GM23338 (cell line): Measurements from ENCODE around the gene SNX14. TPM values are rescaled to one million over a fixed set of nuclear protein-coding genes. Genes with fewer than 3 reads are reported as not detected.

Experiments
- ATAC-seq: fragments of 200-7000 bp; cut with Tn5 transposase; 3 replicates; pipeline ENCODE4 v1.9.1; 2020
- DNase-seq: peaks from one replicate; pipeline ENCODE4 v3.0.0-alpha.2; 2015; ENCODE audit warnings: low spot score
- H2AFZ ChIP-seq: fragments of 200-600 bp; sonication (generic); 2 replicates; pipeline ENCODE4 v1.8.0; 2016; ENCODE audit warnings: antibody characterized with exemption, mild to moderate bottlenecking, moderate library complexity
- H3F3A ChIP-seq: fragments of 200-600 bp; sonication (generic); replicated peaks from 2 replicates; pipeline ENCODE4 v1.8.0; 2017; ENCODE audit warnings: antibody characterized with exemption, mixed run types, low read depth
- H3K27ac ChIP-seq: fragments of 200-600 bp; sonication (generic); 2 replicates; pipeline ENCODE4 v1.6.1; 2016; ENCODE audit warnings: low read depth
- H3K27me3 ChIP-seq: fragments of 200-600 bp; sonication (generic); 2 replicates; pipeline ENCODE4 v1.8.0; 2016; ENCODE audit warnings: mild to moderate bottlenecking, mixed run types, moderate library complexity; ENCODE audit not compliant: insufficient read depth
- H3K36me3 ChIP-seq: fragments of 200-600 bp; sonication (generic); 2 replicates; pipeline ENCODE4 v1.8.0; 2016; ENCODE audit warnings: mild to moderate bottlenecking; ENCODE audit not compliant: insufficient read depth
- H3K4me1 ChIP-seq: fragments of 200-600 bp; sonication (generic); 2 replicates; pipeline ENCODE4 v1.8.0; 2016; ENCODE audit warnings: mild to moderate bottlenecking, moderate library complexity; ENCODE audit not compliant: insufficient read depth
- H3K4me2 ChIP-seq: fragments of 200-600 bp; sonication (generic); 2 replicates; pipeline ENCODE4 v1.7.1; 2017; ENCODE audit warnings: mixed run types
- H3K4me3 ChIP-seq: fragments of 200-600 bp; sonication (generic); 2 replicates; pipeline ENCODE4 v1.6.1; 2016; ENCODE audit warnings: mixed run types
- H3K79me2 ChIP-seq: fragments of 200-600 bp; sonication (generic); replicated peaks from 2 replicates; pipeline ENCODE4 v1.8.0; 2017; ENCODE audit warnings: mild to moderate bottlenecking; ENCODE audit not compliant: insufficient read depth
- H3K9me2 ChIP-seq: fragments of 200-600 bp; sonication (generic); 2 replicates; pipeline ENCODE4 v1.8.0; 2017; ENCODE audit not compliant: insufficient read depth
- H4K20me1 ChIP-seq: fragments of 200-600 bp; sonication (generic); replicated peaks from 2 replicates; pipeline ENCODE4 v1.8.0; 2017; ENCODE audit warnings: mild to moderate bottlenecking; ENCODE audit not compliant: insufficient read depth
- H3K27ac Mint-ChIP-seq: 2 replicates; pipeline ENCODE4 v1.8.0; 2020; ENCODE audit warnings: inconsistent platforms, mild to moderate bottlenecking, moderate library complexity, mixed read lengths
- H3K27me3 Mint-ChIP-seq: 3 replicates; pipeline ENCODE4 v1.8.0; 2022; ENCODE audit warnings: low read depth, mild to moderate bottlenecking, moderate library complexity, mixed read lengths, inconsistent platforms; ENCODE audit not compliant: insufficient read depth, poor library complexity
- H3K36me3 Mint-ChIP-seq: 3 replicates; pipeline ENCODE4 v1.8.0; 2021; ENCODE audit warnings: low read depth, mild to moderate bottlenecking, inconsistent platforms, moderate library complexity, mixed read lengths
- H3K4me1 Mint-ChIP-seq: 3 replicates; pipeline ENCODE4 v1.8.0; 2020; ENCODE audit warnings: mild to moderate bottlenecking, inconsistent platforms, mixed read lengths
- H3K4me3 Mint-ChIP-seq: 3 replicates; pipeline ENCODE4 v1.8.0; 2021; ENCODE audit warnings: moderate library complexity, mild to moderate bottlenecking, inconsistent platforms, mixed read lengths
- H3K9me3 Mint-ChIP-seq: 3 replicates; pipeline ENCODE4 v1.8.0; 2020; ENCODE audit warnings: moderate library complexity, mild to moderate bottlenecking, inconsistent platforms, mixed read lengths
- CREB1 ChIP-seq: fragments of 250-450 bp; sonication (Bioruptor Pico); IDR thresholded peaks from 2 replicates; pipeline ENCODE4 v1.5.0; 2020; ENCODE audit warnings: low read depth, mild to moderate bottlenecking, moderate library complexity
- EZH2phosphoT487 ChIP-seq: fragments of 200-600 bp; sonication (generic); IDR thresholded peaks from one replicate; pipeline ENCODE4 v1.8.1; 2018; ENCODE audit warnings: antibody characterized with exemption; ENCODE audit not compliant: unreplicated experiment
- JUNB ChIP-seq: IDR thresholded peaks from one replicate; pipeline ENCODE4 v1.6.1; 2016; ENCODE audit warnings: antibody characterized with exemption; ENCODE audit not compliant: unreplicated experiment
- POLR2AphosphoS5 ChIP-seq: IDR thresholded peaks from 2 replicates; pipeline ENCODE4 v1.6.1; 2016; ENCODE audit warnings: antibody characterized with exemption, low read depth
- ZNF114 ChIP-seq: fragments of 250-450 bp; sonication (Bioruptor Pico); IDR thresholded peaks from 2 replicates; pipeline ENCODE4 v1.5.0; 2020; ENCODE audit warnings: mild to moderate bottlenecking, moderate library complexity
- ZNF331 ChIP-seq: fragments of 250-450 bp; sonication (Bioruptor Pico); IDR thresholded peaks from 2 replicates; pipeline ENCODE4 v1.5.0; 2020; ENCODE audit warnings: low read depth, mild to moderate bottlenecking, moderate library complexity
- ZNF462 ChIP-seq: fragments of 250-450 bp; sonication (Bioruptor Pico); IDR thresholded peaks from 2 replicates; pipeline ENCODE4 v1.5.0; 2020; ENCODE audit warnings: mild to moderate bottlenecking, moderate library complexity
- polyA plus RNA-seq: library from polyadenylated mRNA; unstranded; fragments of >200 nt; fragmentation: Nextera tagmentation; extraction: Ambion mirVana; gene quantifications from 2 replicates; pipeline ENCODE4 v1.2.1, GENCODE V29; 2016
- total RNA-seq: library from RNA; depleted of rRNA; stranded (reverse); fragments of >200 nt; shearing (Covaris generic); gene quantifications from 2 replicates; pipeline ENCODE4 v1.2.3, GENCODE V29; 2014
- TF ChIP-seq, protein P1 (sequence below): IDR thresholded peaks from 2 replicates; pipeline ENCODE4 v1.6.1; 2016; ENCODE audit warnings: antibody characterized with exemption
- TF ChIP-seq, protein P2 (sequence below), 2 experiments: fragments of 200-600 bp in 1 of 2; sonication (generic) in 1 of 2; conservative IDR thresholded peaks; 2 replicates each; pipeline versions ENCODE4 v1.5.1 to v1.6.1; 2016 to 2017; ENCODE audit warnings: antibody characterized with exemption in 2 of 2, low read depth in 2 of 2, mild to moderate bottlenecking in 2 of 2, moderate library complexity in 1 of 2

SNX14 gene
- total and polyA plus RNA-seq, 2 experiments from 2014 or later = 23.1 to 32.0 TPM

- H3K36me3 ChIP-seq = 0 out of 2 replicates have a peak, but pooled peaks cover 7% of the 10 kb centered on the region
- 0 out of 2 replicates have a peak overlapping the region, but pooled peaks have one; percentile 20 for H3K27ac ChIP-seq
- Mint-ChIP-seq H3K4me3 (no peak overlapping the region), H3K27ac (peak overlapping the region; percentile 68), H3K36me3 (peaks cover 40% of the 10 kb centered on the region), H3K9me3 (peaks cover 32% of the 10 kb centered on the region), H3K4me1 (peaks cover 13% of the 10 kb centered on the region), H3K27me3 (peaks cover 7% of the 10 kb centered on the region)
- no peak overlapping the region for H2AFZ ChIP-seq
- TF ChIP-seq, protein P1, sequence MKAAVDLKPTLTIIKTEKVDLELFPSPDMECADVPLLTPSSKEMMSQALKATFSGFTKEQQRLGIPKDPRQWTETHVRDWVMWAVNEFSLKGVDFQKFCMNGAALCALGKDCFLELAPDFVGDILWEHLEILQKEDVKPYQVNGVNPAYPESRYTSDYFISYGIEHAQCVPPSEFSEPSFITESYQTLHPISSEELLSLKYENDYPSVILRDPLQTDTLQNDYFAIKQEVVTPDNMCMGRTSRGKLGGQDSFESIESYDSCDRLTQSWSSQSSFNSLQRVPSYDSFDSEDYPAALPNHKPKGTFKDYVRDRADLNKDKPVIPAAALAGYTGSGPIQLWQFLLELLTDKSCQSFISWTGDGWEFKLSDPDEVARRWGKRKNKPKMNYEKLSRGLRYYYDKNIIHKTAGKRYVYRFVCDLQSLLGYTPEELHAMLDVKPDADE = no peak
- TF ChIP-seq JUNB = no peak
- no peak for TF ChIP-seq ZNF462
- no peak for TF ChIP-seq POLR2AphosphoS5
- TF ChIP-seq, protein P2, sequence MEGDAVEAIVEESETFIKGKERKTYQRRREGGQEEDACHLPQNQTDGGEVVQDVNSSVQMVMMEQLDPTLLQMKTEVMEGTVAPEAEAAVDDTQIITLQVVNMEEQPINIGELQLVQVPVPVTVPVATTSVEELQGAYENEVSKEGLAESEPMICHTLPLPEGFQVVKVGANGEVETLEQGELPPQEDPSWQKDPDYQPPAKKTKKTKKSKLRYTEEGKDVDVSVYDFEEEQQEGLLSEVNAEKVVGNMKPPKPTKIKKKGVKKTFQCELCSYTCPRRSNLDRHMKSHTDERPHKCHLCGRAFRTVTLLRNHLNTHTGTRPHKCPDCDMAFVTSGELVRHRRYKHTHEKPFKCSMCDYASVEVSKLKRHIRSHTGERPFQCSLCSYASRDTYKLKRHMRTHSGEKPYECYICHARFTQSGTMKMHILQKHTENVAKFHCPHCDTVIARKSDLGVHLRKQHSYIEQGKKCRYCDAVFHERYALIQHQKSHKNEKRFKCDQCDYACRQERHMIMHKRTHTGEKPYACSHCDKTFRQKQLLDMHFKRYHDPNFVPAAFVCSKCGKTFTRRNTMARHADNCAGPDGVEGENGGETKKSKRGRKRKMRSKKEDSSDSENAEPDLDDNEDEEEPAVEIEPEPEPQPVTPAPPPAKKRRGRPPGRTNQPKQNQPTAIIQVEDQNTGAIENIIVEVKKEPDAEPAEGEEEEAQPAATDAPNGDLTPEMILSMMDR (conservative IDR thresholded peaks at IDR 0.05; ENCODE audit: low read depth in 2 of 2) = no peak
- TF ChIP-seq ZNF114 (CRISPR knock-in tag) = no peak
- TF ChIP-seq EZH2phosphoT487 = no peak
- no peak for TF ChIP-seq ZNF331 (CRISPR knock-in tag)
- TF ChIP-seq CREB1 (CRISPR knock-in tag) = no peak
- peaks cover 54% of the 10 kb centered on the region for H3K79me2 ChIP-seq
- DNase-seq (no peak), ATAC-seq (no peak; the same call in 2 of the 3 replicates)
- H3K4me3 ChIP-seq = no peak overlapping the region
- H3K27me3 ChIP-seq = no peaks in the 10 kb centered on the region
- H3F3A ChIP-seq = no peaks in the 10 kb centered on the region
- no peaks in the 10 kb centered on the region for H4K20me1 ChIP-seq
- peak overlapping the region; percentile 61; the same call in 1 of the 2 replicates for H3K4me2 ChIP-seq
- 0 out of 2 replicates have a peak, but pooled peaks cover 4% of the 10 kb centered on the region for H3K9me2 ChIP-seq
- H3K4me1 ChIP-seq = peaks cover 18% of the 10 kb centered on the region; the same call in 1 of the 2 replicates
Measured at GRCh38 chr6:85580118-85580877, 13.4 kb downstream of the SNX14 start.
